Transverse colon (tissue), 4 donors: ENCODE measurements around the gene CTBP2. TPM values are rescaled to one million over a fixed set of nuclear protein-coding genes. Genes with fewer than 3 reads are reported as not detected.

Experiments
- DNase-seq: peaks from one replicate; pipeline ENCODE4 v3.0.0-alpha.2; 2019
- H3K27ac ChIP-seq, 4 donors: fragments of 200-600 bp; sonication (generic); 2 replicates each; pipeline ENCODE4 v1.5.1; 2016 to 2018; ENCODE audit warnings: inconsistent platforms in 4 of 4
- H3K27me3 ChIP-seq: fragments of 200-600 bp; sonication (generic); 2 replicates; pipeline ENCODE4 v1.5.1; 2017; ENCODE audit warnings: inconsistent platforms
- H3K36me3 ChIP-seq, 4 donors: fragments of 200-600 bp; sonication (generic); 2 replicates each; pipeline ENCODE4 v1.5.1; 2017 to 2019; ENCODE audit warnings: inconsistent platforms in 4 of 4
- H3K4me1 ChIP-seq, 4 donors: fragments of 200-600 bp; sonication (generic); 2 replicates each; pipeline ENCODE4 v1.5.1; 2017 to 2020; ENCODE audit warnings: inconsistent platforms in 4 of 4
- H3K4me3 ChIP-seq, 4 donors: fragments of 200-600 bp; sonication (generic); 1 replicate in 1 of 4; 2 replicates in 3 of 4; pipeline versions ENCODE4 v1.5.1 to v1.6.1; 2017 to 2019; ENCODE audit warnings: inconsistent platforms in 4 of 4
- H3K9me3 ChIP-seq, 2 donors: fragments of 200-600 bp; sonication (generic); 2 replicates each; pipeline ENCODE4 v1.5.1; 2017 to 2019; ENCODE audit warnings: inconsistent platforms in 2 of 2
- CTCF ChIP-seq, 5 experiments: fragments of 200-600 bp in 3 of 5; fragments of 450-650 bp in 2 of 5; sonication (generic) in 3 of 5; IDR thresholded peaks; 1 replicate in 2 of 5; 2 replicates in 3 of 5; pipeline ENCODE4 v1.5.1; 2016 to 2017; ENCODE audit warnings: antibody characterized with exemption in 5 of 5, inconsistent platforms in 3 of 5, mild to moderate bottlenecking in 2 of 5, moderate library complexity in 1 of 5
- EP300 ChIP-seq: sonication (generic); formaldehyde crosslinking; IDR thresholded peaks from one replicate; pipeline ENCODE4 v1.6.1; 2017; ENCODE audit warnings: antibody characterized with exemption, low read depth
- POLR2A ChIP-seq: fragments of 450-650 bp; IDR thresholded peaks from one replicate; pipeline ENCODE4 v1.6.1; 2016; ENCODE audit warnings: antibody characterized with exemption, mild to moderate bottlenecking, moderate library complexity
- POLR2AphosphoS5 ChIP-seq, 3 donors: sonication (generic); formaldehyde crosslinking; IDR thresholded peaks; one replicate each; pipeline ENCODE4 v1.6.1; 2016; ENCODE audit warnings: antibody characterized with exemption in 3 of 3
- WGBS, 2 donors: methylation state at CpG; one replicate each; pipeline ENCODE4 v1.1.5; 2018; ENCODE audit warnings: low coverage in 1 of 2; 5-methylcytosine and 5-hydroxymethylcytosine counted together
- in situ Hi-C, 4 donors: fragments of 200-750 bp; cut with MboI; loops; one replicate each; pipeline versions ENCODE4 v1.15.0 to v1.15.1; 2017; ENCODE audit warnings: low sequenced_read_pairs in 3 of 4, low pct_ligation_motif_present in 1 of 4, low pct_unique_long_range_greater_than_20kb in 1 of 4
- intact Hi-C: fragments of 100-400 bp; cut with DNase I; formaldehyde crosslinking; loops from one replicate; pipeline ENCODE4 v1.15.1; 2023; ENCODE audit warnings: low total_unique reads
- total RNA-seq, 4 donors: library from RNA; depleted of rRNA; stranded (reverse); fragments of >200 nt; gene quantifications; one replicate each; pipeline ENCODE4 v1.1.0, GENCODE V29; 2016

The CTBP2 gene
- total RNA-seq, 4 donors from 2014 or later = 71.9 to 247 (median 98.4) TPM

GRCh38 chr10:125107166-125107949 lies 53.0 kb downstream of the CTBP2 start:
- in situ Hi-C loops = no loop called here
- no peak overlapping the region for H3K4me3 ChIP-seq
- peaks cover 0 to 18% (median 9%) of the 10 kb centered on the region in 4 donors for H3K36me3 ChIP-seq
- 80% methylated on average over 2 to 10 of the region's 10 CpGs for WGBS, 2 donors
- intact Hi-C loops = no loop called here
- no peak for DNase-seq
- H3K9me3 ChIP-seq = no peaks in the 10 kb centered on the region
- no peaks in the 10 kb centered on the region for H3K27me3 ChIP-seq
- H3K4me1 ChIP-seq = peaks cover 7 to 25% (median 19%) of the 10 kb centered on the region in 4 donors
- no peak for TF ChIP-seq POLR2A
- TF ChIP-seq CTCF (IDR thresholded peaks at IDR 0.05) = no peak
- TF ChIP-seq POLR2AphosphoS5 (IDR thresholded peaks at IDR 0.05) = no peak
- TF ChIP-seq EP300 = no peak
- H3K27ac ChIP-seq = no peak overlapping the region

- intact Hi-C loops = no loop called here
These were observed 53.8 kb downstream of the CTBP2 start for GRCh38 chr10:125106586-125106985.

GRCh38 chr10:125105706-125106255 lies 54.6 kb downstream of the CTBP2 start:
- no peaks in the 10 kb centered on the region for H3K27me3 ChIP-seq
- no peak overlapping the region for H3K27ac ChIP-seq
- peaks cover 7 to 27% (median 21%) of the 10 kb centered on the region in 4 donors for H3K4me1 ChIP-seq
- H3K4me3 ChIP-seq = no peak overlapping the region
- intact Hi-C loops (no loop called here), in situ Hi-C loops (no loop called here)
- peaks cover 0 to 18% (median 9%) of the 10 kb centered on the region in 4 donors for H3K36me3 ChIP-seq
- no peaks in the 10 kb centered on the region for H3K9me3 ChIP-seq
- TF ChIP-seq POLR2A (no peak), CTCF (IDR thresholded peaks at IDR 0.05) (no peak), EP300 (no peak), POLR2AphosphoS5 (IDR thresholded peaks at IDR 0.05) (no peak)
- no peak for DNase-seq
- 83 to 89% methylated on average over 7 to 9 of the region's 9 CpGs for WGBS, 2 donors

More at GRCh38 chr10:125106586-125106985, 53.8 kb downstream of the CTBP2 start:
- no peak overlapping the region for H3K27ac ChIP-seq
- H3K27me3 ChIP-seq = no peaks in the 10 kb centered on the region
- H3K36me3 ChIP-seq = peaks cover 0 to 18% (median 9%) of the 10 kb centered on the region in 4 donors
- no peak overlapping the region for H3K4me3 ChIP-seq
- in situ Hi-C loops = no loop called here
- H3K9me3 ChIP-seq = no peaks in the 10 kb centered on the region
- no peak for DNase-seq
- TF ChIP-seq POLR2AphosphoS5 (IDR thresholded peaks at IDR 0.05) = no peak
- no peak for TF ChIP-seq EP300
- no peak for TF ChIP-seq POLR2A
- no peak for TF ChIP-seq CTCF (IDR thresholded peaks at IDR 0.05)
- 95% methylated on average over 9 of the region's 9 CpGs; no CpG with 5 or more reads in 1 of the 2 donors for WGBS, 2 donors
- peaks cover 7 to 27% (median 21%) of the 10 kb centered on the region in 4 donors for H3K4me1 ChIP-seq

- H3K36me3 ChIP-seq = peaks cover 0 to 18% (median 9%) of the 10 kb centered on the region in 4 donors
- no peak for TF ChIP-seq EP300
- no peak overlapping the region for H3K27ac ChIP-seq
- in situ Hi-C loops = no loop called here
- H3K4me3 ChIP-seq = no peak overlapping the region
- peaks cover 7 to 27% (median 21%) of the 10 kb centered on the region in 4 donors for H3K4me1 ChIP-seq
- intact Hi-C loops = no loop called here
- DNase-seq = no peak
- no peaks in the 10 kb centered on the region for H3K27me3 ChIP-seq
- H3K9me3 ChIP-seq = no peaks in the 10 kb centered on the region
These were observed 55.2 kb downstream of the CTBP2 start for GRCh38 chr10:125105155-125105554.
